T-cell (primary cell): ENCODE measurements around the gene MRPL50. TPM values are rescaled to one million over a fixed set of nuclear protein-coding genes. Genes with fewer than 3 reads are reported as not detected.

ENCODE experiments used
- ATAC-seq, 4 experiments: fragments of 200-7000 bp in 3 of 4; fragments of 150-1000 bp in 1 of 4; cut with Tn5 transposase; replicated peaks in 1 of 4; 1 replicate in 3 of 4; 2 replicates in 1 of 4; pipeline ENCODE4 v1.10.0; 2021; ENCODE audit warnings: moderate library complexity in 3 of 4, mild to moderate bottlenecking in 2 of 4, moderate number of reproducible peaks in 1 of 4
- CTCF ChIA-PET, 2 donors: fragments of 300-600 bp; sonication (Branson Sonifier 250); formaldehyde crosslinking; loops; one replicate each; lab custom pipeline; 2022; ENCODE audit warnings: antibody characterized with exemption in 2 of 2; lab: Charles Lee
- POLR2A ChIA-PET, 2 donors: fragments of 300-600 bp; sonication (Branson Sonifier 250); formaldehyde crosslinking; loops; one replicate each; lab custom pipeline; 2022; ENCODE audit warnings: antibody characterized with exemption in 2 of 2; lab: Charles Lee
- DNase-seq, 35 experiments: peaks; one replicate each; pipeline versions ENCODE4 v3.0.0 to v3.0.0-alpha.2; 2013 to 2023
- H3K27ac ChIP-seq: one replicate; pipeline ENCODE4 v1.5.1; 2013; ENCODE audit warnings: low read length
- H3K27me3 ChIP-seq, 2 experiments: replicated peaks in 1 of 2; 1 replicate in 1 of 2; 2 replicates in 1 of 2; pipeline versions ENCODE4 v1.6.1 to v1.7.0; 2013; ENCODE audit warnings: low read length in 1 of 2, mixed read lengths in 1 of 2; ENCODE audit not compliant: control insufficient read depth in 2 of 2, insufficient read depth in 2 of 2; ENCODE audit errors: extremely low read depth in 1 of 2
- H3K36me3 ChIP-seq, 2 donors: 1 replicate in 1 of 2; 2 replicates in 1 of 2; pipeline versions ENCODE4 v1.6.1 to v1.7.0; 2013; ENCODE audit warnings: low read length in 1 of 2; ENCODE audit not compliant: control insufficient read depth in 2 of 2, insufficient read depth in 1 of 2; ENCODE audit errors: extremely low read depth in 1 of 2
- H3K4me1 ChIP-seq, 2 experiments: 1 replicate in 1 of 2; 2 replicates in 1 of 2; pipeline versions ENCODE4 v1.6.1 to v1.7.0; 2013; ENCODE audit warnings: low read length in 2 of 2, mixed read lengths in 1 of 2; ENCODE audit not compliant: insufficient read depth in 2 of 2, control insufficient read depth in 1 of 2; ENCODE audit errors: extremely low read depth in 1 of 2
- H3K4me3 ChIP-seq, 2 donors: 1 replicate in 1 of 2; 2 replicates in 1 of 2; pipeline versions ENCODE4 v1.5.1 to v1.7.0; 2013; ENCODE audit warnings: mild to moderate bottlenecking in 2 of 2, low read length in 1 of 2, moderate library complexity in 1 of 2; ENCODE audit not compliant: control insufficient read depth in 1 of 2; ENCODE audit errors: extremely low read depth in 1 of 2
- H3K9me3 ChIP-seq: 2 replicates; pipeline ENCODE4 v1.7.0; 2013
- H3K27ac Mint-ChIP-seq, 2 donors: one replicate each; pipeline ENCODE4 v1.8.0; 2020 to 2021; ENCODE audit warnings: mild to moderate bottlenecking in 2 of 2, mixed read lengths in 2 of 2
- H3K27me3 Mint-ChIP-seq, 2 donors: one replicate each; pipeline ENCODE4 v1.8.0; 2021 to 2022; ENCODE audit warnings: mixed read lengths in 2 of 2
- H3K36me3 Mint-ChIP-seq: one replicate; pipeline ENCODE4 v1.8.0; 2021; ENCODE audit warnings: mixed read lengths
- H3K4me1 Mint-ChIP-seq, 3 donors: one replicate each; pipeline ENCODE4 v1.8.0; 2020 to 2022; ENCODE audit warnings: mixed read lengths in 3 of 3, mild to moderate bottlenecking in 1 of 3
- H3K4me3 Mint-ChIP-seq, 3 donors: one replicate each; pipeline ENCODE4 v1.8.0; 2020 to 2022; ENCODE audit warnings: mild to moderate bottlenecking in 3 of 3, mixed read lengths in 3 of 3, moderate library complexity in 3 of 3
- H3K9me3 Mint-ChIP-seq, 3 donors: one replicate each; pipeline ENCODE4 v1.8.0; 2020 to 2022; ENCODE audit warnings: mixed read lengths in 3 of 3
- WGBS: methylation state at CpG from one replicate; pipeline ENCODE4 v1.1.5; 2013; ENCODE audit warnings: missing lambda C conversion rate; ENCODE audit not compliant: insufficient coverage; 5-methylcytosine and 5-hydroxymethylcytosine counted together
- total RNA-seq, 35 experiments: library from RNA in 6 of 35; stranded (reverse) in 6 of 35; fragments of 120-200 nt in 1 of 35; gene quantifications; one replicate each; pipeline versions ENCODE4 v1.2.1 to v1.2.4 and lab custom pipeline; 2013 to 2026

Gene MRPL50
- total RNA-seq, 5 donors from 2014 or later (not counting 1 experiment from before 2014, with no cell fraction given) = 7.4 to 16.7 (median 16.3) TPM

GRCh38 chr9:101421653-101422065 is 23.2 kb upstream of the MRPL50 start:
- ATAC-seq (no peak), DNase-seq (no peak)
- H3K36me3 Mint-ChIP-seq = peaks cover 17% of the 10 kb centered on the region
- H3K27ac Mint-ChIP-seq = no peak overlapping the region
- H3K4me3 Mint-ChIP-seq = no peak overlapping the region
- H3K27ac ChIP-seq = no peak overlapping the region
- H3K27me3 ChIP-seq = no peaks in the 10 kb centered on the region
- CTCF ChIA-PET = no interaction called here
- no peaks in the 10 kb centered on the region for H3K4me1 Mint-ChIP-seq
- no peaks in the 10 kb centered on the region for H3K27me3 Mint-ChIP-seq
- H3K4me1 ChIP-seq = no peaks in the 10 kb centered on the region
- peaks cover 32 to 58% (median 43%) of the 10 kb centered on the region in 3 donors for H3K9me3 Mint-ChIP-seq
- no peak overlapping the region for H3K4me3 ChIP-seq
- WGBS = 80% methylated on average over 1 of the region's 5 CpGs
- POLR2A ChIA-PET = no interaction called here
- peaks cover 2% of the 10 kb centered on the region for H3K9me3 ChIP-seq
- no peaks in the 10 kb centered on the region for H3K36me3 ChIP-seq

GRCh38 chr9:101419863-101420262 is 21.4 kb upstream of the MRPL50 start:
- Mint-ChIP-seq H3K4me1 (no peaks in the 10 kb centered on the region), H3K36me3 (peaks cover 22% of the 10 kb centered on the region), H3K27me3 (no peaks in the 10 kb centered on the region), H3K9me3 (peaks cover 38 to 67% (median 50%) of the 10 kb centered on the region in 3 donors), H3K4me3 (no peak overlapping the region), H3K27ac (no peak overlapping the region)
- H3K9me3 ChIP-seq = peaks cover 8% of the 10 kb centered on the region
- ChIA-PET CTCF (no interaction called here), POLR2A (no interaction called here)
- no peak for DNase-seq
- no peaks in the 10 kb centered on the region for H3K36me3 ChIP-seq
- no peak for ATAC-seq
- no peaks in the 10 kb centered on the region for H3K27me3 ChIP-seq
- no peak overlapping the region for H3K27ac ChIP-seq
- WGBS = no CpG with 5 or more reads among the region's 2 CpGs
- H3K4me3 ChIP-seq = no peak overlapping the region
- H3K4me1 ChIP-seq = no peaks in the 10 kb centered on the region

GRCh38 chr9:101418518-101419430 is 20.4 kb upstream of the MRPL50 start:
- no peak overlapping the region for H3K4me3 Mint-ChIP-seq
- no peak overlapping the region for H3K27ac ChIP-seq
- peaks cover 12% of the 10 kb centered on the region for H3K9me3 ChIP-seq
- H3K27me3 ChIP-seq = no peaks in the 10 kb centered on the region
- H3K4me1 ChIP-seq = no peaks in the 10 kb centered on the region
- peaks cover 40 to 71% (median 52%) of the 10 kb centered on the region in 3 donors for H3K9me3 Mint-ChIP-seq
- no peaks in the 10 kb centered on the region for H3K4me1 Mint-ChIP-seq
- no peak overlapping the region for H3K27ac Mint-ChIP-seq
- CTCF ChIA-PET = no interaction called here
- H3K27me3 Mint-ChIP-seq = no peaks in the 10 kb centered on the region
- H3K4me3 ChIP-seq = no peak overlapping the region
- no peaks in the 10 kb centered on the region for H3K36me3 ChIP-seq
- DNase-seq (no peak), ATAC-seq (no peak)
- WGBS = 70% methylated on average over 3 of the region's 7 CpGs
- peaks cover 29% of the 10 kb centered on the region for H3K36me3 Mint-ChIP-seq
- POLR2A ChIA-PET = no interaction called here

GRCh38 chr9:101417977-101418376 is 19.6 kb upstream of the MRPL50 start:
- H3K36me3 ChIP-seq = no peaks in the 10 kb centered on the region
- H3K27me3 ChIP-seq = no peaks in the 10 kb centered on the region
- ATAC-seq (no peak), DNase-seq (no peak)
- H3K4me3 ChIP-seq = no peak overlapping the region
- H3K27ac ChIP-seq = no peak overlapping the region
- Mint-ChIP-seq H3K4me3 (no peak overlapping the region), H3K36me3 (peaks cover 35% of the 10 kb centered on the region), H3K27me3 (no peaks in the 10 kb centered on the region), H3K27ac (no peak overlapping the region), H3K4me1 (no peaks in the 10 kb centered on the region), H3K9me3 (peaks cover 40 to 71% (median 52%) of the 10 kb centered on the region in 3 donors)
- POLR2A ChIA-PET = no interaction called here
- peaks cover 18% of the 10 kb centered on the region for H3K9me3 ChIP-seq
- H3K4me1 ChIP-seq = no peaks in the 10 kb centered on the region
- CTCF ChIA-PET = no interaction called here

- Histone ChIP-seq H3K9me3 (peaks cover 18% of the 10 kb centered on the region), H3K4me3 (no peak overlapping the region), H3K36me3 (no peaks in the 10 kb centered on the region), H3K27me3 (no peaks in the 10 kb centered on the region), H3K4me1 (no peaks in the 10 kb centered on the region), H3K27ac (no peak overlapping the region)
- ChIA-PET CTCF (no interaction called here), POLR2A (no interaction called here)
- Mint-ChIP-seq H3K27me3 (no peaks in the 10 kb centered on the region), H3K27ac (no peak overlapping the region), H3K36me3 (peaks cover 40% of the 10 kb centered on the region), H3K4me1 (no peaks in the 10 kb centered on the region), H3K9me3 (peaks cover 45 to 74% (median 55%) of the 10 kb centered on the region in 3 donors), H3K4me3 (no peak overlapping the region)
- DNase-seq (no peak), ATAC-seq (no peak)
Observed at GRCh38 chr9:101417389-101417788, 19.0 kb upstream of the MRPL50 start.

GRCh38 chr9:101415578-101415977 is 17.2 kb upstream of the MRPL50 start:
- POLR2A ChIA-PET = no interaction called here
- H3K4me1 Mint-ChIP-seq = no peaks in the 10 kb centered on the region
- Histone ChIP-seq H3K36me3 (no peaks in the 10 kb centered on the region), H3K9me3 (peaks cover 24% of the 10 kb centered on the region), H3K27ac (no peak overlapping the region), H3K4me1 (no peaks in the 10 kb centered on the region), H3K27me3 (no peaks in the 10 kb centered on the region), H3K4me3 (no peak overlapping the region)
- no peaks in the 10 kb centered on the region for H3K27me3 Mint-ChIP-seq
- H3K36me3 Mint-ChIP-seq = peaks cover 50% of the 10 kb centered on the region
- DNase-seq = no peak
- H3K4me3 Mint-ChIP-seq = no peak overlapping the region
- CTCF ChIA-PET = no interaction called here
- peaks cover 48 to 74% (median 58%) of the 10 kb centered on the region in 3 donors for H3K9me3 Mint-ChIP-seq
- ATAC-seq = no peak
- no peak overlapping the region for H3K27ac Mint-ChIP-seq
